Fibroblast of lung (primary cell): ENCODE data around the gene C21orf58. TPM values are rescaled to one million over a fixed set of nuclear protein-coding genes. Genes with fewer than 3 reads are reported as not detected.

ENCODE experiments used
- DNase-seq, 2 donors: peaks; one replicate each; pipeline versions ENCODE4 v3.0.0 to v3.0.0-alpha.2; 2010; ENCODE audit warnings: low read depth in 2 of 2
- H2AFZ ChIP-seq: 2 replicates; pipeline ENCODE4 v1.5.1; 2012; ENCODE audit warnings: low read length, control low read depth, inconsistent platforms
- H3K27ac ChIP-seq: 2 replicates; pipeline ENCODE4 v1.5.1; 2011; ENCODE audit warnings: low read length, control low read depth; ENCODE audit not compliant: insufficient read depth
- H3K27me3 ChIP-seq: 2 replicates; pipeline ENCODE4 v1.5.1; 2011; ENCODE audit warnings: mild to moderate bottlenecking, low read length; ENCODE audit not compliant: control insufficient read depth, insufficient read depth
- H3K36me3 ChIP-seq: 2 replicates; pipeline ENCODE4 v1.5.1; 2011; ENCODE audit warnings: low read length; ENCODE audit not compliant: control insufficient read depth, insufficient read depth
- H3K4me1 ChIP-seq: 2 replicates; pipeline ENCODE4 v1.5.1; 2011; ENCODE audit warnings: low read length; ENCODE audit not compliant: control insufficient read depth, insufficient read depth; ENCODE audit errors: extremely low read depth
- H3K4me2 ChIP-seq: 2 replicates; pipeline ENCODE4 v1.5.1; 2011; ENCODE audit warnings: low read length, control low read depth; ENCODE audit not compliant: insufficient read depth; ENCODE audit errors: extremely low read depth
- H3K4me3 ChIP-seq, 4 experiments: fragments of 200-600 bp in 1 of 4; sonication (generic) in 1 of 4; replicated peaks in 1 of 4; 2 replicates each; pipeline ENCODE4 v1.5.1; 2011 to 2016; ENCODE audit warnings: low read length in 4 of 4, low read depth in 3 of 4, mild to moderate bottlenecking in 3 of 4, control low read depth in 2 of 4, inconsistent platforms in 1 of 4, mixed read lengths in 1 of 4; ENCODE audit not compliant: insufficient read depth in 1 of 4; ENCODE audit errors: control extremely low read depth in 1 of 4
- H3K79me2 ChIP-seq: 2 replicates; pipeline ENCODE4 v1.5.1; 2012; ENCODE audit warnings: mild to moderate bottlenecking, low read length, inconsistent platforms; ENCODE audit not compliant: control insufficient read depth, insufficient read depth
- H3K9ac ChIP-seq: 2 replicates; pipeline ENCODE4 v1.5.1; 2011; ENCODE audit warnings: mild to moderate bottlenecking, low read length, control low read depth; ENCODE audit not compliant: insufficient read depth
- H3K9me3 ChIP-seq: 2 replicates; pipeline ENCODE4 v1.5.1; 2012; ENCODE audit warnings: low read depth, low read length; ENCODE audit not compliant: control insufficient read depth, insufficient read depth
- H4K20me1 ChIP-seq: 2 replicates; pipeline ENCODE4 v1.5.1; 2011; ENCODE audit warnings: low read length; ENCODE audit not compliant: control insufficient read depth, insufficient read depth; ENCODE audit errors: extremely low read depth
- CTCF ChIP-seq, 2 donors: IDR thresholded peaks in 1 of 2; conservative IDR thresholded peaks in 1 of 2; 1 replicate in 1 of 2; 2 replicates in 1 of 2; pipeline ENCODE4 v1.5.1; 2011 to 2012; ENCODE audit warnings: low read length in 2 of 2, control low read depth in 1 of 2, inconsistent platforms in 1 of 2, low read depth in 1 of 2, mild to moderate bottlenecking in 1 of 2
- EZH2 ChIP-seq: IDR thresholded peaks from 2 replicates; pipeline ENCODE4 v1.5.1; 2012; ENCODE audit warnings: low read length, control low read depth, mild to moderate bottlenecking; ENCODE audit errors: missing control alignments
- polyA plus RNA-seq, 2 donors: library from polyadenylated mRNA; depleted of rRNA in 1 of 2; stranded (reverse) in 1 of 2; unstranded in 1 of 2; fragments of >200 nt; gene quantifications; 2 replicates each; pipeline ENCODE4 v1.2.1, GENCODE V29; 2011 to 2012; ENCODE audit warnings: missing spikeins in 1 of 2
- total RNA-seq: library from RNA; depleted of rRNA; stranded (reverse); fragments of >200 nt; gene quantifications from 2 replicates; pipeline ENCODE4 v1.2.1, GENCODE V29; 2014

Gene C21orf58
- total and polyA plus RNA-seq, 2 donors (not counting 1 experiment from before 2014, with no cell fraction given): 1.4 to 2.5 TPM

- H2AFZ ChIP-seq: no peak overlapping the region
Observed at GRCh38 chr21:46363698-46364097, 40.0 kb upstream of the C21orf58 start.

GRCh38 chr21:46362946-46363345 is 39.3 kb upstream of the C21orf58 start:
- no peak for DNase-seq
- H3K27me3 ChIP-seq: no peaks in the 10 kb centered on the region
- no peak overlapping the region for H3K4me3 ChIP-seq
- no peaks in the 10 kb centered on the region for H3K9me3 ChIP-seq
- no peaks in the 10 kb centered on the region for H3K79me2 ChIP-seq
- no peak for TF ChIP-seq CTCF (conservative IDR thresholded peaks at IDR 0.05 in 1 of 2, IDR thresholded peaks at IDR 0.05 in 1 of 2; ENCODE audit: low read depth in 1 of 2, low read length in 2 of 2)
- no peak for TF ChIP-seq EZH2
- peaks cover 20% of the 10 kb centered on the region for H3K36me3 ChIP-seq
- no peak overlapping the region for H3K4me2 ChIP-seq
- H2AFZ ChIP-seq: no peak overlapping the region
- no peak overlapping the region for H3K27ac ChIP-seq
- no peaks in the 10 kb centered on the region for H4K20me1 ChIP-seq
- no peaks in the 10 kb centered on the region for H3K4me1 ChIP-seq
- H3K9ac ChIP-seq: no peak overlapping the region

More at GRCh38 chr21:46363698-46364097, 40.0 kb upstream of the C21orf58 start:
- Histone ChIP-seq H3K9ac (no peak overlapping the region), H3K4me2 (no peak overlapping the region), H3K9me3 (no peaks in the 10 kb centered on the region), H4K20me1 (no peaks in the 10 kb centered on the region), H3K36me3 (peaks cover 18% of the 10 kb centered on the region), H3K4me3 (no peak overlapping the region), H3K27ac (no peak overlapping the region), H3K27me3 (no peaks in the 10 kb centered on the region), H3K79me2 (peaks cover 3% of the 10 kb centered on the region), H3K4me1 (no peaks in the 10 kb centered on the region)
- no peak for DNase-seq
- TF ChIP-seq CTCF (conservative IDR thresholded peaks at IDR 0.05 in 1 of 2, IDR thresholded peaks at IDR 0.05 in 1 of 2; ENCODE audit: low read depth in 1 of 2, low read length in 2 of 2) (no peak), EZH2 (no peak)

DNA sequence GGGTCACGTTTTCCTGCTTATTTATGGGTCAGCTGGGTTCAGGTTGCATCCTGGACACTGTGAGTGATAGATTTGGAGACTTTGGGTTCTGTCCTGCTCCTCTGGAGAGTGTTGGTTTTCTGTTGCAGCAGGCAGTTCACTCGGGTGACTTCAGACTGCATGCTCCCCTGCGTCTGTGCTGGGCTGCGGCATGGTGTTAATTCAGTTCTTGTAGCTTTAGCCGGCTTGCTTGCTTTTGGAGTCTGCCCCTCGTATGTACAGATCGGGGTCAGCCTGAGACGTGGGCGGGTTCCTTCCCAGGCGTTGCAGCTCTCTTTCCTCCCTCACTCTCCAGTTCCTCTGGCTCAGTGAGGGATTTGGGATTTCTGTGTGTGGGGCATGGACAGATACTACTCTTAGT is 38.3 kb upstream of the C21orf58 start:
- H3K9ac ChIP-seq: no peak overlapping the region
- no peak for DNase-seq
- H4K20me1 ChIP-seq: no peaks in the 10 kb centered on the region
- H3K36me3 ChIP-seq: peaks cover 21% of the 10 kb centered on the region
- no peaks in the 10 kb centered on the region for H3K79me2 ChIP-seq
- no peak overlapping the region for H2AFZ ChIP-seq
- TF ChIP-seq EZH2 (no peak), CTCF (conservative IDR thresholded peaks at IDR 0.05 in 1 of 2, IDR thresholded peaks at IDR 0.05 in 1 of 2; ENCODE audit: low read depth in 1 of 2, low read length in 2 of 2) (no peak)
- H3K27ac ChIP-seq: no peak overlapping the region
- H3K27me3 ChIP-seq: no peaks in the 10 kb centered on the region
- no peak overlapping the region for H3K4me2 ChIP-seq
- H3K4me3 ChIP-seq: no peak overlapping the region
- no peaks in the 10 kb centered on the region for H3K9me3 ChIP-seq
- no peaks in the 10 kb centered on the region for H3K4me1 ChIP-seq
